GM23248 (cell line): Measurements from ENCODE around the gene GALM.

Experiments
- EZH2 ChIP-seq: fragments of 200-600 bp; sonication (generic); IDR thresholded peaks from 2 replicates; pipeline ENCODE4 v1.6.1; 2018; ENCODE audit warnings: antibody characterized with exemption, mild to moderate bottlenecking; ENCODE audit not compliant: insufficient read depth, poor library complexity, severe bottlenecking
- EZH2phosphoT487 ChIP-seq: fragments of 200-600 bp; sonication (generic); IDR thresholded peaks from 2 replicates; pipeline ENCODE4 v1.6.1; 2018; ENCODE audit warnings: antibody characterized with exemption, moderate library complexity, mild to moderate bottlenecking, low read depth; ENCODE audit not compliant: insufficient read depth

GRCh38 chr2:38691994-38692393 is 26.1 kb downstream of the GALM start:
- TF ChIP-seq EZH2phosphoT487 (no peak), EZH2 (no peak)
